GM12878 (cell line): Measurements from ENCODE around the gene CDHR2.

Experiments used
- CHD2 ChIP-seq: IDR thresholded peaks from 2 replicates; pipeline ENCODE4 v1.6.1; 2011; ENCODE audit warnings: low read depth, low read length, improper control_type of control experiment, borderline replicate concordance
- CTCF ChIP-seq, 3 experiments: IDR thresholded peaks in 2 of 3; conservative IDR thresholded peaks in 1 of 3; 2 replicates each; pipeline ENCODE4 v1.5.1; 2011; ENCODE audit warnings: low read depth in 3 of 3, low read length in 3 of 3, mild to moderate bottlenecking in 3 of 3, control low read depth in 2 of 3, moderate library complexity in 2 of 3, inconsistent platforms in 1 of 3, mixed read lengths in 1 of 3; ENCODE audit not compliant: control insufficient read depth in 2 of 3, insufficient read depth in 1 of 3; ENCODE audit errors: extremely low read depth in 1 of 3
- HDAC2 ChIP-seq: fragments of 200-600 bp; sonication (generic); IDR thresholded peaks from 2 replicates; pipeline ENCODE4 v1.6.1; 2017
- NKRF ChIP-seq: fragments of 450-650 bp; conservative IDR thresholded peaks from 2 replicates; pipeline ENCODE4 v1.6.1; 2017; ENCODE audit warnings: mild to moderate bottlenecking, moderate library complexity
- POLR2AphosphoS5 ChIP-seq: IDR thresholded peaks from 2 replicates; pipeline ENCODE4 v1.6.1; 2011; ENCODE audit warnings: mild to moderate bottlenecking, low read length, inconsistent platforms
- RFX5 ChIP-seq: IDR thresholded peaks from 2 replicates; pipeline ENCODE4 v1.6.1; 2011; ENCODE audit warnings: low read depth, low read length, improper control_type of control experiment
- SIN3A ChIP-seq: IDR thresholded peaks from 2 replicates; pipeline ENCODE4 v1.6.1; 2012; ENCODE audit warnings: low read depth, low read length, improper control_type of control experiment
- YY1 ChIP-seq: IDR thresholded peaks from 2 replicates; pipeline ENCODE4 v1.6.1; 2011; ENCODE audit warnings: low read depth, mild to moderate bottlenecking, low read length
- ZNF24 ChIP-seq: fragments of 450-650 bp; IDR thresholded peaks from 2 replicates; pipeline ENCODE4 v1.6.1; 2017; ENCODE audit warnings: antibody characterized with exemption, mild to moderate bottlenecking

DNA sequence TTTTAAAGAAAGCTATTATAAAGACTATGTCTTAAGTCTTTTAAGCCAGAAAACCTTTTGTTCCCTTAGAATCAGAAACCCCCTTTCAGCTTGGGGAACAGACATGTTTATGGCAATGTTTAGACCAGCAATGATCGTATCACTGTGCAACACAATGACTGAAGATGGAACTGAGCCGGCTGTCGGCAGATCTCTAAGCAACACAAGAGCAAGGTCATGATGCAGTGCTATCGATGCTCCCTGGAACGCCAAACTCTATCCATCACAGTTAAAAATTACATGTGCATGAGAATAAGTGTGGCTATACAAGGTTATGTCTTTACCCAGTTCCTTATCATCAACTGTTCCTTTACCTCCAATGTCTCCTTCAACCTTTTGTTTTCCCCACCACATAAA, 10.2 kb upstream of the CDHR2 start:
- TF ChIP-seq CTCF (IDR thresholded peaks at IDR 0.05 in 2 of 3, conservative IDR thresholded peaks at IDR 0.05 in 1 of 3; ENCODE audit: control insufficient read depth in 2 of 3, extremely low read depth in 1 of 3, insufficient read depth in 1 of 3, low read depth in 3 of 3, low read length in 3 of 3) (no peak), NKRF (no peak), ZNF24 (no peak), CHD2 (no peak), HDAC2 (no peak), POLR2AphosphoS5 (no peak), SIN3A (no peak), YY1 (no peak), RFX5 (no peak)
